Gastrocnemius medialis (tissue), 4 donors: ENCODE results near the gene SLC22A17. TPM values are rescaled to one million over a fixed set of nuclear protein-coding genes. Genes with fewer than 3 reads are reported as not detected.

ENCODE experiments used
- ATAC-seq, 2 donors: fragments of 150-250 bp; one replicate each; pipeline ENCODE4 v1.9.1; 2016
- DNase-seq, 2 donors: peaks; one replicate each; pipeline ENCODE4 v3.0.0-alpha.2; 2019
- H3K27ac ChIP-seq, 4 donors: fragments of 200-600 bp; sonication (generic); 1 replicate in 1 of 4; 2 replicates in 3 of 4; pipeline ENCODE4 v1.5.1; 2016 to 2018; ENCODE audit warnings: mild to moderate bottlenecking in 2 of 4, moderate library complexity in 1 of 4
- H3K27me3 ChIP-seq, 3 donors: fragments of 200-600 bp; sonication (generic) in 2 of 3; 1 replicate in 1 of 3; 2 replicates in 2 of 3; pipeline versions ENCODE4 v1.5.1 to v1.6.0; 2016 to 2019; ENCODE audit warnings: mild to moderate bottlenecking in 1 of 3, moderate library complexity in 1 of 3
- H3K36me3 ChIP-seq, 2 donors: fragments of 200-600 bp; sonication (generic) in 1 of 2; one replicate each; pipeline ENCODE4 v1.5.1; 2017 to 2018
- H3K4me1 ChIP-seq, 2 donors: fragments of 200-600 bp; sonication (generic) in 1 of 2; one replicate each; pipeline ENCODE4 v1.5.1; 2016 to 2017; ENCODE audit warnings: mild to moderate bottlenecking in 2 of 2
- H3K4me3 ChIP-seq, 4 donors: fragments of 200-600 bp; sonication (generic) in 3 of 4; 1 replicate in 1 of 4; 2 replicates in 3 of 4; pipeline ENCODE4 v1.5.1; 2016 to 2019; ENCODE audit warnings: mild to moderate bottlenecking in 2 of 4
- H3K9me3 ChIP-seq, 3 donors: fragments of 200-600 bp; sonication (generic) in 2 of 3; 1 replicate in 1 of 3; 2 replicates in 2 of 3; pipeline ENCODE4 v1.5.1; 2016 to 2019
- POLR2A ChIP-seq, 2 donors: fragments of 450-650 bp; IDR thresholded peaks; one replicate each; pipeline ENCODE4 v1.6.1; 2017; ENCODE audit warnings: antibody characterized with exemption in 2 of 2, mild to moderate bottlenecking in 2 of 2, moderate library complexity in 2 of 2
- in situ Hi-C, 4 donors: fragments of 200-750 bp; cut with MboI; loops; one replicate each; pipeline versions ENCODE4 v1.15.0 to v1.8.0; 2017; ENCODE audit warnings: low sequenced_read_pairs in 4 of 4
- intact Hi-C: fragments of 100-400 bp; cut with DNase I; formaldehyde crosslinking; loops from one replicate; pipeline ENCODE4 v1.15.1; 2023; ENCODE audit warnings: low total_unique reads
- total RNA-seq, 4 donors: library from RNA; depleted of rRNA; stranded (reverse); fragments of >200 nt; gene quantifications; one replicate each; pipeline versions ENCODE4 v1.1.0 to v1.2.3, GENCODE V29; 2016
- TF ChIP-seq, protein P1 (sequence below), 5 experiments: fragments of 450-650 bp in 3 of 5; fragments of 200-600 bp in 2 of 5; sonication (generic) in 2 of 5; IDR thresholded peaks in 4 of 5; conservative IDR thresholded peaks in 1 of 5; 1 replicate in 4 of 5; 2 replicates in 1 of 5; pipeline ENCODE4 v1.5.1; 2016 to 2019; ENCODE audit warnings: antibody characterized with exemption in 5 of 5, mild to moderate bottlenecking in 3 of 5, moderate library complexity in 3 of 5

The SLC22A17 gene
- total RNA-seq, 4 donors from 2014 or later, result 0.68 to 2.7 (median 1.4) TPM

DNA sequence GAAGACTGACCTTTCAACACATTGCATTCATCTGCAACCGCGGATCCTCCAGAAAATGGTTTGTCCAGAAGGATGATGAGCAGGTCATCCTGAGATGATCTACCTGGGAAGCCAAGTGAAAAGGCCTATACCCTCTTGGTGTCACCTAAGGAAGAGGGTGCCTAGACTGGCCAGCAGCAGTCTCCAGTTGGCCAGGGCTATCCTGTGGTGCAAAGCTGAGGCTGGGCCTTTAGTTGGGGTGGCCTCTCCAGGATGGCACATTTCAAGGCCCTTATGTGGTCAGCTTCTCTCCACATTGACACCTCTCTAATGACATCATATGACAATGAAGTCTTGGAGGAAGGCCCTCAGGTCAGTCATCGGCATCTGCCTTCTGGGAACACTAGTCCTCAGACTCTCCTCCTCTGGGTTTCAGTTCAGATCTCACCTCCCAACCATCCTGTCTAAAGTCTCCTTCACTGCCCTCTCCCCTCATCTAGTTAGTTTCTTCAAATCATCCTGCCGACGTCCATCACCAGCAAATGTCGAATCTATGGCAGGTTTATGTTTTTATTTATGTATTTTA, 3.3 kb upstream of the SLC22A17 start:
- Histone ChIP-seq H3K36me3 (no peaks in the 10 kb centered on the region), H3K27ac (no peak overlapping the region), H3K9me3 (no peaks in the 10 kb centered on the region), H3K4me3 (no peak overlapping the region), H3K27me3 (peaks cover 24 to 26% (median 24%) of the 10 kb centered on the region in 3 donors), H3K4me1 (peaks cover 0 to 15% of the 10 kb centered on the region in 2 donors)
- DNase-seq (no peak), ATAC-seq (no peak)
- TF ChIP-seq, protein P1, sequence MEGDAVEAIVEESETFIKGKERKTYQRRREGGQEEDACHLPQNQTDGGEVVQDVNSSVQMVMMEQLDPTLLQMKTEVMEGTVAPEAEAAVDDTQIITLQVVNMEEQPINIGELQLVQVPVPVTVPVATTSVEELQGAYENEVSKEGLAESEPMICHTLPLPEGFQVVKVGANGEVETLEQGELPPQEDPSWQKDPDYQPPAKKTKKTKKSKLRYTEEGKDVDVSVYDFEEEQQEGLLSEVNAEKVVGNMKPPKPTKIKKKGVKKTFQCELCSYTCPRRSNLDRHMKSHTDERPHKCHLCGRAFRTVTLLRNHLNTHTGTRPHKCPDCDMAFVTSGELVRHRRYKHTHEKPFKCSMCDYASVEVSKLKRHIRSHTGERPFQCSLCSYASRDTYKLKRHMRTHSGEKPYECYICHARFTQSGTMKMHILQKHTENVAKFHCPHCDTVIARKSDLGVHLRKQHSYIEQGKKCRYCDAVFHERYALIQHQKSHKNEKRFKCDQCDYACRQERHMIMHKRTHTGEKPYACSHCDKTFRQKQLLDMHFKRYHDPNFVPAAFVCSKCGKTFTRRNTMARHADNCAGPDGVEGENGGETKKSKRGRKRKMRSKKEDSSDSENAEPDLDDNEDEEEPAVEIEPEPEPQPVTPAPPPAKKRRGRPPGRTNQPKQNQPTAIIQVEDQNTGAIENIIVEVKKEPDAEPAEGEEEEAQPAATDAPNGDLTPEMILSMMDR (IDR thresholded peaks at IDR 0.05 in 4 of 5, conservative IDR thresholded peaks at IDR 0.05 in 1 of 5), result no peak
- TF ChIP-seq POLR2A (IDR thresholded peaks at IDR 0.05), result no peak
- intact Hi-C loops (no loop called here), in situ Hi-C loops (no loop called here)

- TF ChIP-seq, protein P1 (IDR thresholded peaks at IDR 0.05 in 4 of 5, conservative IDR thresholded peaks at IDR 0.05 in 1 of 5), result no peak
- no peak for TF ChIP-seq POLR2A (IDR thresholded peaks at IDR 0.05)
- H3K36me3 ChIP-seq, result no peaks in the 10 kb centered on the region
- in situ Hi-C loops (no loop called here), intact Hi-C loops (no loop called here)
- no peak for ATAC-seq
- DNase-seq, result no peak
- H3K4me1 ChIP-seq, result peaks cover 0 to 15% of the 10 kb centered on the region in 2 donors
- H3K9me3 ChIP-seq, result no peaks in the 10 kb centered on the region
- H3K4me3 ChIP-seq, result no peak overlapping the region
- H3K27me3 ChIP-seq, result peaks cover 24 to 27% (median 26%) of the 10 kb centered on the region in 3 donors
- H3K27ac ChIP-seq, result no peak overlapping the region
Observed at GRCh38 chr14:23354990-23355389, 2.3 kb upstream of the SLC22A17 start.

GRCh38 chr14:23353433-23353780, 720 bp upstream of the SLC22A17 start:
- no peak for ATAC-seq
- Histone ChIP-seq H3K4me3 (no peak overlapping the region), H3K36me3 (no peaks in the 10 kb centered on the region), H3K9me3 (no peaks in the 10 kb centered on the region), H3K27me3 (peaks cover 24 to 27% (median 26%) of the 10 kb centered on the region in 3 donors), H3K4me1 (peaks cover 0 to 15% of the 10 kb centered on the region in 2 donors), H3K27ac (no peak overlapping the region)
- in situ Hi-C loops, result no loop called here
- TF ChIP-seq, protein P1 (IDR thresholded peaks at IDR 0.05 in 4 of 5, conservative IDR thresholded peaks at IDR 0.05 in 1 of 5), result no peak
- TF ChIP-seq POLR2A (IDR thresholded peaks at IDR 0.05), result no peak
- no peak for DNase-seq
- intact Hi-C loops, result no loop called here

GRCh38 chr14:23351681-23352505, 794 bp downstream of the SLC22A17 start:
- TF ChIP-seq, protein P1 (IDR thresholded peaks at IDR 0.05 in 4 of 5, conservative IDR thresholded peaks at IDR 0.05 in 1 of 5), result no peak
- no peak for TF ChIP-seq POLR2A (IDR thresholded peaks at IDR 0.05)
- in situ Hi-C loops (no loop called here), intact Hi-C loops (no loop called here)
- no peak for ATAC-seq
- Histone ChIP-seq H3K4me3 (peak overlapping the region; percentile 49 to 59 (median 54)), H3K27ac (no peak overlapping the region), H3K27me3 (peaks cover 24 to 27% (median 26%) of the 10 kb centered on the region in 3 donors), H3K4me1 (peaks cover 0 to 15% of the 10 kb centered on the region in 2 donors), H3K9me3 (no peaks in the 10 kb centered on the region), H3K36me3 (no peaks in the 10 kb centered on the region)
- no peak for DNase-seq
